SK-N-SH treated with all-trans-retinoic acid at 6 μM for 48 hours (cell line): ENCODE data around the gene GRIFIN.

ENCODE experiments used
- ARNTL ChIP-seq: fragments of 450-650 bp; formaldehyde crosslinking; IDR thresholded peaks from 2 replicates; pipeline ENCODE4 v1.5.0; 2020; ENCODE audit warnings: low read depth, mild to moderate bottlenecking, moderate library complexity, borderline replicate concordance
- BACH2 ChIP-seq: fragments of 250-450 bp; sonication (Bioruptor Pico); IDR thresholded peaks from 2 replicates; pipeline ENCODE4 v1.9.0; 2021; ENCODE audit warnings: mild to moderate bottlenecking, borderline replicate concordance
- CSDC2 ChIP-seq: fragments of 250-450 bp; sonication (Bioruptor Pico); IDR thresholded peaks from 2 replicates; pipeline ENCODE4 v1.5.0; 2020; ENCODE audit warnings: mild to moderate bottlenecking, moderate library complexity
- ESRRG ChIP-seq: fragments of 250-450 bp; sonication (Bioruptor Pico); IDR thresholded peaks from 2 replicates; pipeline ENCODE4 v1.6.1; 2021; ENCODE audit warnings: mild to moderate bottlenecking
- ISL1 ChIP-seq: fragments of 250-450 bp; sonication (Bioruptor Pico); IDR thresholded peaks from 2 replicates; pipeline ENCODE4 v2.1.2; 2022; ENCODE audit warnings: mild to moderate bottlenecking, moderate library complexity
- PPARA ChIP-seq: fragments of 250-450 bp; sonication (Bioruptor Pico); IDR thresholded peaks from 2 replicates; pipeline ENCODE4 v1.5.0; 2020; ENCODE audit warnings: mild to moderate bottlenecking, borderline replicate concordance
- TCF4 ChIP-seq: fragments of 250-450 bp; sonication (Bioruptor Pico); IDR thresholded peaks from 2 replicates; pipeline ENCODE4 v1.8.0; 2021; ENCODE audit warnings: mild to moderate bottlenecking, moderate library complexity, borderline replicate concordance
- TF ChIP-seq, protein P1 (sequence below): fragments of 250-450 bp; sonication (Bioruptor Pico); IDR thresholded peaks from 2 replicates; pipeline ENCODE4 v1.8.0; 2020; ENCODE audit warnings: mild to moderate bottlenecking, moderate library complexity, borderline replicate concordance

DNA sequence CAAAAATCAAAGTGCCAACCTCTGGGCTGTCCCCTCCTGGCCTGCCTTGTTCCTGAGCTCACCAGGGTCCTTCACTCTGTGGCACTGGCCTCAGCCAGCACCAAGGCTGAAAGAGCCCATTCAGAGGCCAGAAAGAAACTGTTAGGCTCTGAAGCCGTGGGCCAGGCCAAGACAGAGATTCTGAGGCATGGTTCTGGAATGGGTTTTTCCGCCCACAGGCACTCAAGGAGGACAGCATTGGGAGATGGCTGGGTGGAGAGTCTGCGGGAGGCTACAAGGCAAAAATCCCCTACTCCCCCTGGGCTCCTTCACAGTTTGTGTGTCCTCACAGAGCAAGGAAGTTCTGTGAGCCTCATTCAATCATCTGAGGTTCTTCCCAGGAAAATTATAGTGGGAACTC lies 31.7 kb downstream of the GRIFIN start:
- TF ChIP-seq BACH2 (no peak), CSDC2 (CRISPR knock-in tag) (no peak), ISL1 (no peak), ESRRG (CRISPR knock-in tag) (no peak), TCF4 (CRISPR knock-in tag) (no peak), PPARA (CRISPR knock-in tag) (no peak), ARNTL (CRISPR knock-in tag) (no peak)
- TF ChIP-seq, protein P1, sequence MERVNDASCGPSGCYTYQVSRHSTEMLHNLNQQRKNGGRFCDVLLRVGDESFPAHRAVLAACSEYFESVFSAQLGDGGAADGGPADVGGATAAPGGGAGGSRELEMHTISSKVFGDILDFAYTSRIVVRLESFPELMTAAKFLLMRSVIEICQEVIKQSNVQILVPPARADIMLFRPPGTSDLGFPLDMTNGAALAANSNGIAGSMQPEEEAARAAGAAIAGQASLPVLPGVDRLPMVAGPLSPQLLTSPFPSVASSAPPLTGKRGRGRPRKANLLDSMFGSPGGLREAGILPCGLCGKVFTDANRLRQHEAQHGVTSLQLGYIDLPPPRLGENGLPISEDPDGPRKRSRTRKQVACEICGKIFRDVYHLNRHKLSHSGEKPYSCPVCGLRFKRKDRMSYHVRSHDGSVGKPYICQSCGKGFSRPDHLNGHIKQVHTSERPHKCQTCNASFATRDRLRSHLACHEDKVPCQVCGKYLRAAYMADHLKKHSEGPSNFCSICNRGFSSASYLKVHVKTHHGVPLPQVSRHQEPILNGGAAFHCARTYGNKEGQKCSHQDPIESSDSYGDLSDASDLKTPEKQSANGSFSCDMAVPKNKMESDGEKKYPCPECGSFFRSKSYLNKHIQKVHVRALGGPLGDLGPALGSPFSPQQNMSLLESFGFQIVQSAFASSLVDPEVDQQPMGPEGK (CRISPR knock-in tag): no peak
